GM12878 (cell line): Measurements from ENCODE around the gene WDFY1. TPM values are rescaled to one million over a fixed set of nuclear protein-coding genes. Genes with fewer than 3 reads are reported as not detected.

Experiments used
- ATAC-seq: fragments of 200-7000 bp; cut with Tn5 transposase; 3 replicates; pipeline ENCODE4 v1.9.1; 2020; ENCODE audit warnings: mild to moderate bottlenecking, moderate library complexity
- BruUV-seq: library from RNA; stranded (reverse); fragments of 400-500 nt; replicated peaks from 2 replicates; lab custom pipeline; 2021; lab: Mats Ljungman, UMichigan
- CTCF ChIA-PET: fragments of 300-600 bp; sonication (Branson Sonifier 250); formaldehyde crosslinking; extraction: SDS; loops from one replicate; lab custom pipeline; 2021; ENCODE audit warnings: inconsistent platforms; lab: Yijun Ruan, JAX
- POLR2A ChIA-PET: fragments of 350-600 bp; formaldehyde crosslinking; extraction: SDS; loops from one replicate; lab custom pipeline; 2021; ENCODE audit warnings: inconsistent platforms; lab: Charles Lee
- RAD21 ChIA-PET: fragments of 300-600 bp; sonication (Branson Sonifier 250); formaldehyde crosslinking; loops from one replicate; lab custom pipeline; 2023; ENCODE audit warnings: antibody characterized with exemption; ENCODE audit not compliant: unreplicated experiment; lab: Charles Lee
- SMC1A ChIA-PET: fragments of 300-600 bp; sonication (Branson Sonifier 250); formaldehyde crosslinking; loops from one replicate; lab custom pipeline; 2023; ENCODE audit not compliant: unreplicated experiment, uncharacterized antibody; lab: Charles Lee
- DNase-seq: peaks from one replicate; pipeline ENCODE4 v3.0.0-alpha.2; 2011; ENCODE audit warnings: low read depth, low spot score
- FAIRE-seq: peaks from 3 replicates; lab custom pipeline; 2011; peaks lifted over from hg19 to GRCh38; lab: Jason Lieb, UNC
- H2AFZ ChIP-seq: 2 replicates; pipeline ENCODE4 v1.6.0; 2011; ENCODE audit warnings: low read depth, low read length, control low read depth; ENCODE audit not compliant: control insufficient read depth
- H3K27ac ChIP-seq: 2 replicates; pipeline ENCODE4 v1.5.1; 2011; ENCODE audit warnings: control low read depth; ENCODE audit not compliant: control insufficient read depth, insufficient read depth
- H3K27me3 ChIP-seq, 2 experiments: replicated peaks in 1 of 2; 2 replicates each; pipeline versions ENCODE4 v1.6.0 to v1.6.1; 2011; ENCODE audit warnings: low read length in 1 of 2; ENCODE audit not compliant: control insufficient read depth in 2 of 2, insufficient read depth in 2 of 2
- H3K36me3 ChIP-seq, 2 experiments: 2 replicates each; pipeline ENCODE4 v1.5.1; 2011; ENCODE audit warnings: low read length in 1 of 2; ENCODE audit not compliant: control insufficient read depth in 2 of 2, insufficient read depth in 2 of 2
- H3K4me1 ChIP-seq: 2 replicates; pipeline ENCODE4 v1.6.1; 2011; ENCODE audit warnings: mild to moderate bottlenecking, low read length, moderate library complexity, mixed read lengths; ENCODE audit not compliant: control insufficient read depth, insufficient read depth
- H3K4me2 ChIP-seq: 2 replicates; pipeline ENCODE4 v1.6.0; 2011; ENCODE audit warnings: control low read depth; ENCODE audit not compliant: control insufficient read depth, insufficient read depth
- H3K4me3 ChIP-seq: fragments of 200-600 bp; sonication (generic); 2 replicates; pipeline ENCODE4 v1.5.1; 2016
- H3K79me2 ChIP-seq: 2 replicates; pipeline ENCODE4 v1.6.0; 2011; ENCODE audit warnings: low read length; ENCODE audit not compliant: control insufficient read depth, insufficient read depth
- H3K9ac ChIP-seq: 2 replicates; pipeline ENCODE4 v1.8.0; 2011; ENCODE audit warnings: low read length, control low read depth, mixed read lengths; ENCODE audit not compliant: control insufficient read depth, insufficient read depth
- H3K9me3 ChIP-seq: replicated peaks from 3 replicates; pipeline ENCODE4 v1.5.1; 2011; ENCODE audit warnings: mild to moderate bottlenecking, low read length; ENCODE audit not compliant: control insufficient read depth, insufficient read depth
- H4K20me1 ChIP-seq: 2 replicates; pipeline ENCODE4 v1.6.0; 2011; ENCODE audit not compliant: control insufficient read depth, insufficient read depth
- BRCA1 ChIP-seq: IDR thresholded peaks from 2 replicates; pipeline ENCODE4 v1.6.1; 2011; ENCODE audit warnings: low read depth, low read length, improper control_type of control experiment
- DPF2 ChIP-seq: fragments of 450-650 bp; IDR thresholded peaks from 2 replicates; pipeline ENCODE4 v1.6.1; 2017; ENCODE audit warnings: mild to moderate bottlenecking
- FOS ChIP-seq: IDR thresholded peaks from 3 replicates; pipeline ENCODE4 v1.6.1; 2011; ENCODE audit warnings: borderline replicate concordance; ENCODE audit not compliant: insufficient read length; ENCODE audit errors: extremely low read depth
- HDAC2 ChIP-seq: fragments of 200-600 bp; sonication (generic); IDR thresholded peaks from 2 replicates; pipeline ENCODE4 v1.6.1; 2017
- HDAC6 ChIP-seq: fragments of 200-600 bp; sonication (generic); IDR thresholded peaks from one replicate; pipeline ENCODE4 v1.8.0; 2017; ENCODE audit warnings: antibody characterized with exemption; ENCODE audit not compliant: unreplicated experiment
- JUND ChIP-seq: IDR thresholded peaks from 2 replicates; pipeline ENCODE4 v1.6.1; 2012; ENCODE audit warnings: low read depth, mild to moderate bottlenecking, low read length, improper control_type of control experiment, moderate library complexity
- MEF2A ChIP-seq: IDR thresholded peaks from 2 replicates; pipeline ENCODE4 v1.6.1; 2011; ENCODE audit warnings: low read depth, mild to moderate bottlenecking, low read length, moderate library complexity; ENCODE audit not compliant: insufficient read depth
- MTA2 ChIP-seq: fragments of 450-650 bp; IDR thresholded peaks from 2 replicates; pipeline ENCODE4 v1.6.1; 2016; ENCODE audit warnings: low read depth, mild to moderate bottlenecking, moderate library complexity
- MYB ChIP-seq: fragments of 150-350 bp; IDR thresholded peaks from 2 replicates; pipeline ENCODE4 v1.6.1; 2014; ENCODE audit warnings: mild to moderate bottlenecking, low read depth, low read length, borderline replicate concordance
- POLR2AphosphoS2 ChIP-seq: IDR thresholded peaks from 2 replicates; pipeline ENCODE4 v1.6.1; 2011; ENCODE audit warnings: low read depth, mild to moderate bottlenecking, low read length, improper control_type of control experiment, moderate library complexity
- RAD51 ChIP-seq: fragments of 450-650 bp; IDR thresholded peaks from 2 replicates; pipeline ENCODE4 v1.6.1; 2016; ENCODE audit warnings: moderate library complexity, mild to moderate bottlenecking, inconsistent platforms
- RBBP5 ChIP-seq: fragments of 200-600 bp; sonication (generic); conservative IDR thresholded peaks from 2 replicates; pipeline ENCODE4 v1.6.1; 2016
- RCOR1 ChIP-seq: conservative IDR thresholded peaks from 2 replicates; pipeline ENCODE4 v1.6.1; 2012; ENCODE audit warnings: low read depth, low read length, improper control_type of control experiment
- SMAD1 ChIP-seq: fragments of 450-650 bp; IDR thresholded peaks from 2 replicates; pipeline ENCODE4 v1.6.1; 2018; ENCODE audit warnings: mild to moderate bottlenecking, low read depth; ENCODE audit not compliant: partially characterized antibody
- SMARCA5 ChIP-seq: fragments of 450-650 bp; IDR thresholded peaks from 2 replicates; pipeline ENCODE4 v1.6.1; 2017; ENCODE audit warnings: mild to moderate bottlenecking
- WGBS: methylation state at CpG from one replicate; pipeline ENCODE4 v1.1.6; 2016; ENCODE audit warnings: low lambda C conversion rate; ENCODE audit not compliant: insufficient replicate concordance, insufficient coverage; ENCODE audit errors: missing lambda C conversion rate; 5-methylcytosine and 5-hydroxymethylcytosine counted together
- in situ Hi-C: fragments of 300-500 bp; cut with MboI; formaldehyde crosslinking; loops from 9 replicates; pipeline ENCODE4 v1.14.3; 2018; ENCODE audit warnings: mixed read lengths
- intact Hi-C: fragments of 100-400 bp; cut with micrococcal nuclease; formaldehyde crosslinking; loops from one replicate; pipeline ENCODE4 v1.14.2; 2022; ENCODE audit not compliant: unreplicated experiment
- polyA plus RNA-seq, 11 experiments: library from polyadenylated mRNA; depleted of rRNA in 4 of 11; unstranded in 6 of 11; stranded (reverse) in 5 of 11; fragments of >200 nt; fragmentation: Nextera tagmentation in 4 of 11; fragmentation: Illumina TruSeq in 1 of 11; extraction: Ambion mirVana in 4 of 11; extraction: Trizol in 1 of 11; gene quantifications; 1 replicate in 1 of 11; 2 replicates in 10 of 11; pipeline versions ENCODE4 v1.2.1 to v1.2.3, GENCODE V29; 2011 to 2016; ENCODE audit warnings: inconsistent platforms in 2 of 11, missing spikeins in 2 of 11, low read depth in 1 of 11
- total RNA-seq, 4 experiments: library from RNA; depleted of rRNA in 3 of 4; stranded (reverse); fragments of >200 nt in 3 of 4; fragmentation: Illumina TruSeq in 1 of 4; extraction: Trizol in 1 of 4; gene quantifications; 2 replicates each; pipeline versions ENCODE4 v1.2.1 to v1.2.3, GENCODE V29; 2013 to 2021
- TF ChIP-seq, protein P1 (sequence below): fragments of 150-350 bp; IDR thresholded peaks from 2 replicates; pipeline ENCODE4 v1.6.1; 2016; ENCODE audit warnings: low read depth, low read length
- TF ChIP-seq, protein P2 (sequence below): fragments of 450-650 bp; IDR thresholded peaks from 2 replicates; pipeline ENCODE4 v1.6.1; 2017; ENCODE audit warnings: mild to moderate bottlenecking, moderate library complexity

WDFY1 gene
- total and polyA plus RNA-seq, 10 of the 15 experiments (the other 5 are each of a cell fraction or from before 2014, with no cell fraction given): 2.9 to 28.1 (median 13.1) TPM

DNA sequence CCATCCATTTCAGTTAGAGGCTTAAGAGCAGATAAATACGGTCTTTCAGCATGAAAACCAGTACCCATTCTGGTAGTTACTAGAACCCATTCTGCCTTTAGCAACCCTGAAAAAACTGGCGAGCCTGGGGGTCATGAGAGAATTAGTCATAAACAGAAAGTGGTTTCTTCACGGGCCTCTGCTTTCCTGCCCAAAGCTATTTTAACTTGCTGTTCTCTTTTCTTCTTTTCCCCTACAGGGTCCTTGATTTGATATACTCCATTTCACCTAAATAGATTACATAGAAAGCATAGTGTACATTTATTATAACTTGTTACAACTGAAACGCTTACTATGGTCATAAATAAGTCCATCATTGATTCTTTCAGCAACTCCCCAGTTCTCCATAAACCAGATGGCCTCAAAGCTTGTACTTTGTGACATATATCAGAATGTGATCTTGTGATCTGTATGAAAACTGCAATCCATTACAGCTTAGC, 48.3 kb downstream of the WDFY1 start:
- WGBS: 1% methylated on average over 4 of the region's 4 CpGs
- FAIRE-seq: peak; percentile 70
- no peak overlapping the region for H2AFZ ChIP-seq
- ChIA-PET POLR2A (interaction anchor here (1.0 to 2.0 kb wide), 3 partner anchors 45 to 73 kb away, joined by 3 to 8 read pairs (median 5); no protein-coding TSS in a partner anchor), CTCF (interaction anchor here (0.7 to 2.6 kb wide), 7 partner anchors 59 to 136 kb away, joined by 3 to 14 read pairs (median 3); no protein-coding TSS in a partner anchor), SMC1A (interaction anchor here (0.7 to 3.0 kb wide), 14 partner anchors 12 to 136 kb away, joined by 3 to 19 read pairs (median 4); no protein-coding TSS in a partner anchor), RAD21 (interaction anchor here (1.0 to 3.7 kb wide), 7 partner anchors 15 to 136 kb away, joined by 3 to 17 read pairs (median 4); no protein-coding TSS in a partner anchor)
- peak overlapping the region; percentile 52 for H3K4me2 ChIP-seq
- peaks cover 45% of the 10 kb centered on the region for H3K4me1 ChIP-seq
- peak; percentile 83 for ATAC-seq
- H3K36me3 ChIP-seq: peaks cover 0 to 18% of the 10 kb centered on the region in 2 experiments; a peak in 2 of 4 replicates
- intact Hi-C loops (loop anchor here (2.0 kb wide), 1 partner anchor 48 kb away; the partner anchor contains the start of gene WDFY1), in situ Hi-C loops (no loop called here)
- no TSS peak for BruUV-seq
- no peaks in the 10 kb centered on the region; the same call in 1 of the 2 replicates for H3K79me2 ChIP-seq
- no peaks in the 10 kb centered on the region for H4K20me1 ChIP-seq
- no peak overlapping the region for H3K4me3 ChIP-seq
- DNase-seq: peak; percentile 89
- H3K9ac ChIP-seq: peak overlapping the region; percentile 45
- peaks cover 1% of the 10 kb centered on the region; the same call in 2 of the 3 replicates for H3K9me3 ChIP-seq
- peak overlapping the region; percentile 82 for H3K27ac ChIP-seq
- no peaks in the 10 kb centered on the region for H3K27me3 ChIP-seq
- no peak for TF ChIP-seq RAD51
- TF ChIP-seq RBBP5: peak; percentile 77; the same call in 1 of the 2 replicates
- TF ChIP-seq DPF2: peak; percentile 94
- TF ChIP-seq HDAC6: no peak
- TF ChIP-seq, protein P1, sequence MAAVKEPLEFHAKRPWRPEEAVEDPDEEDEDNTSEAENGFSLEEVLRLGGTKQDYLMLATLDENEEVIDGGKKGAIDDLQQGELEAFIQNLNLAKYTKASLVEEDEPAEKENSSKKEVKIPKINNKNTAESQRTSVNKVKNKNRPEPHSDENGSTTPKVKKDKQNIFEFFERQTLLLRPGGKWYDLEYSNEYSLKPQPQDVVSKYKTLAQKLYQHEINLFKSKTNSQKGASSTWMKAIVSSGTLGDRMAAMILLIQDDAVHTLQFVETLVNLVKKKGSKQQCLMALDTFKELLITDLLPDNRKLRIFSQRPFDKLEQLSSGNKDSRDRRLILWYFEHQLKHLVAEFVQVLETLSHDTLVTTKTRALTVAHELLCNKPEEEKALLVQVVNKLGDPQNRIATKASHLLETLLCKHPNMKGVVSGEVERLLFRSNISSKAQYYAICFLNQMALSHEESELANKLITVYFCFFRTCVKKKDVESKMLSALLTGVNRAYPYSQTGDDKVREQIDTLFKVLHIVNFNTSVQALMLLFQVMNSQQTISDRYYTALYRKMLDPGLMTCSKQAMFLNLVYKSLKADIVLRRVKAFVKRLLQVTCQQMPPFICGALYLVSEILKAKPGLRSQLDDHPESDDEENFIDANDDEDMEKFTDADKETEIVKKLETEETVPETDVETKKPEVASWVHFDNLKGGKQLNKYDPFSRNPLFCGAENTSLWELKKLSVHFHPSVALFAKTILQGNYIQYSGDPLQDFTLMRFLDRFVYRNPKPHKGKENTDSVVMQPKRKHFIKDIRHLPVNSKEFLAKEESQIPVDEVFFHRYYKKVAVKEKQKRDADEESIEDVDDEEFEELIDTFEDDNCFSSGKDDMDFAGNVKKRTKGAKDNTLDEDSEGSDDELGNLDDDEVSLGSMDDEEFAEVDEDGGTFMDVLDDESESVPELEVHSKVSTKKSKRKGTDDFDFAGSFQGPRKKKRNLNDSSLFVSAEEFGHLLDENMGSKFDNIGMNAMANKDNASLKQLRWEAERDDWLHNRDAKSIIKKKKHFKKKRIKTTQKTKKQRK: 0 out of 2 replicates have a peak, but pooled peaks have one; percentile 8
- TF ChIP-seq BRCA1: no peak
- TF ChIP-seq, protein P2, sequence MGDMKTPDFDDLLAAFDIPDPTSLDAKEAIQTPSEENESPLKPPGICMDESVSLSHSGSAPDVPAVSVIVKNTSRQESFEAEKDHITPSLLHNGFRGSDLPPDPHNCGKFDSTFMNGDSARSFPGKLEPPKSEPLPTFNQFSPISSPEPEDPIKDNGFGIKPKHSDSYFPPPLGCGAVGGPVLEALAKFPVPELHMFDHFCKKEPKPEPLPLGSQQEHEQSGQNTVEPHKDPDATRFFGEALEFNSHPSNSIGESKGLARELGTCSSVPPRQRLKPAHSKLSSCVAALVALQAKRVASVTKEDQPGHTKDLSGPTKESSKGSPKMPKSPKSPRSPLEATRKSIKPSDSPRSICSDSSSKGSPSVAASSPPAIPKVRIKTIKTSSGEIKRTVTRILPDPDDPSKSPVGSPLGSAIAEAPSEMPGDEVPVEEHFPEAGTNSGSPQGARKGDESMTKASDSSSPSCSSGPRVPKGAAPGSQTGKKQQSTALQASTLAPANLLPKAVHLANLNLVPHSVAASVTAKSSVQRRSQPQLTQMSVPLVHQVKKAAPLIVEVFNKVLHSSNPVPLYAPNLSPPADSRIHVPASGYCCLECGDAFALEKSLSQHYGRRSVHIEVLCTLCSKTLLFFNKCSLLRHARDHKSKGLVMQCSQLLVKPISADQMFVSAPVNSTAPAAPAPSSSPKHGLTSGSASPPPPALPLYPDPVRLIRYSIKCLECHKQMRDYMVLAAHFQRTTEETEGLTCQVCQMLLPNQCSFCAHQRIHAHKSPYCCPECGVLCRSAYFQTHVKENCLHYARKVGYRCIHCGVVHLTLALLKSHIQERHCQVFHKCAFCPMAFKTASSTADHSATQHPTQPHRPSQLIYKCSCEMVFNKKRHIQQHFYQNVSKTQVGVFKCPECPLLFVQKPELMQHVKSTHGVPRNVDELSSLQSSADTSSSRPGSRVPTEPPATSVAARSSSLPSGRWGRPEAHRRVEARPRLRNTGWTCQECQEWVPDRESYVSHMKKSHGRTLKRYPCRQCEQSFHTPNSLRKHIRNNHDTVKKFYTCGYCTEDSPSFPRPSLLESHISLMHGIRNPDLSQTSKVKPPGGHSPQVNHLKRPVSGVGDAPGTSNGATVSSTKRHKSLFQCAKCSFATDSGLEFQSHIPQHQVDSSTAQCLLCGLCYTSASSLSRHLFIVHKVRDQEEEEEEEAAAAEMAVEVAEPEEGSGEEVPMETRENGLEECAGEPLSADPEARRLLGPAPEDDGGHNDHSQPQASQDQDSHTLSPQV: no peak
- TF ChIP-seq SMAD1: no peak
- TF ChIP-seq MYB: peak; percentile 67; the same call in 1 of the 2 replicates
- TF ChIP-seq RCOR1: peak; percentile 65; the same call in 1 of the 2 replicates
- TF ChIP-seq JUND: peak; percentile 93
- no peak for TF ChIP-seq HDAC2
- no peak; the same call in 1 of the 2 replicates for TF ChIP-seq POLR2AphosphoS2
- TF ChIP-seq MTA2: peak; percentile 84
- TF ChIP-seq SMARCA5: no peak
- no peak for TF ChIP-seq FOS
- peak; percentile 95 for TF ChIP-seq MEF2A
